GM10266 (cell line): ENCODE results near the gene ZNF652.

ENCODE experiments used
- DNase-seq: peaks from one replicate; pipeline ENCODE4 v3.0.0; 2012; ENCODE audit errors: extremely low spot score
- TF ChIP-seq, protein P1 (sequence below): IDR thresholded peaks from 2 replicates; pipeline ENCODE4 v1.5.1; 2012; ENCODE audit warnings: mild to moderate bottlenecking, low read depth; ENCODE audit not compliant: control insufficient read depth, insufficient read depth; ENCODE audit errors: missing control alignments

Gene ZNF652

DNA sequence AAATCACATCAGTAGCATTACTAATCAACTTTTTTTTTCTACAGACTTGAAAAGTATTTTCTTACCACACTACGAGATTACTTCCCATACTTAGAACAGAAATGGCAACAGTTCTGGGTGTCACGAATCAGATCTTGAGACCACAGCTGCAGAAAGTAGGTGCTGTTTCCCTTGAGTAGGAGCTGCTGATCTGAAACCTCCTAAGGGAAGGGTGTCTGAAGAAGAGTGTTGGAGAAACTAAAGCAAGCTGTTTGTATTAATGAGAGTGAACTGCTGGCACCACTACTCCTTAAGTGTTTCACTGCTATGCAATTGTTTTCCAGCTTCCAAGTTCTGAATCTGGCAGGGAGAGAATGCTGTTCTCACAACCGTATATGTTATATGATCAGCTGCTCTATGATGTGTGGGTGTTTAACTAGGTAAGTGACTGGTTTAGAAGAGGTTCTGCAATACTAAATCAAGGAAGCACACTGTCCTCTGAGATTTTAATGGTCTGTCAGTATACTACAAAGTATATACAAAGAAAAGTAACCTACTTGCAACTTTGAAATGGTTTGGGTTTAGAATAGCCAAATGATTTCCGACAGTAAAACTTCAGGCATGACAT is 3.3 kb downstream of the ZNF652 start:
- TF ChIP-seq, protein P1, sequence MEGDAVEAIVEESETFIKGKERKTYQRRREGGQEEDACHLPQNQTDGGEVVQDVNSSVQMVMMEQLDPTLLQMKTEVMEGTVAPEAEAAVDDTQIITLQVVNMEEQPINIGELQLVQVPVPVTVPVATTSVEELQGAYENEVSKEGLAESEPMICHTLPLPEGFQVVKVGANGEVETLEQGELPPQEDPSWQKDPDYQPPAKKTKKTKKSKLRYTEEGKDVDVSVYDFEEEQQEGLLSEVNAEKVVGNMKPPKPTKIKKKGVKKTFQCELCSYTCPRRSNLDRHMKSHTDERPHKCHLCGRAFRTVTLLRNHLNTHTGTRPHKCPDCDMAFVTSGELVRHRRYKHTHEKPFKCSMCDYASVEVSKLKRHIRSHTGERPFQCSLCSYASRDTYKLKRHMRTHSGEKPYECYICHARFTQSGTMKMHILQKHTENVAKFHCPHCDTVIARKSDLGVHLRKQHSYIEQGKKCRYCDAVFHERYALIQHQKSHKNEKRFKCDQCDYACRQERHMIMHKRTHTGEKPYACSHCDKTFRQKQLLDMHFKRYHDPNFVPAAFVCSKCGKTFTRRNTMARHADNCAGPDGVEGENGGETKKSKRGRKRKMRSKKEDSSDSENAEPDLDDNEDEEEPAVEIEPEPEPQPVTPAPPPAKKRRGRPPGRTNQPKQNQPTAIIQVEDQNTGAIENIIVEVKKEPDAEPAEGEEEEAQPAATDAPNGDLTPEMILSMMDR: no peak
- DNase-seq: peak; percentile 40

DNA sequence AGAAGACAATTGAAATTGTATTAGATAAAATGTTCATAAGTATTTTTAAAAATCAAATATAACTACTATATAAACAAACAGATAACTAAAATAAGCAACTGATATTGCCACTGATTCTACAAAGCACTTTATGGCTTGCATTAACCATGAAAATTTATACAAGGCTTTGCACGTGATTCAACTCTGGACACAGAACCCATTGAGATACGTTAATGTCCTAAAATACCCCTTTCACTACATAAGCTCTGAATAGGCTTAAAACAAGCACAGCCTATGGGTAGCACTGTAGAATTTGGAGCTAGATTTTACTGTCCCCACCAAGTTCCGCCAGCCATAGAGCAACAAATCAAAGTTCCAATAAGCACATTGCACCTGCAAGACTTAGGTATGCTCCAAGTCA is 4.5 kb downstream of the ZNF652 start:
- no peak for DNase-seq
- TF ChIP-seq, protein P1: no peak

DNA sequence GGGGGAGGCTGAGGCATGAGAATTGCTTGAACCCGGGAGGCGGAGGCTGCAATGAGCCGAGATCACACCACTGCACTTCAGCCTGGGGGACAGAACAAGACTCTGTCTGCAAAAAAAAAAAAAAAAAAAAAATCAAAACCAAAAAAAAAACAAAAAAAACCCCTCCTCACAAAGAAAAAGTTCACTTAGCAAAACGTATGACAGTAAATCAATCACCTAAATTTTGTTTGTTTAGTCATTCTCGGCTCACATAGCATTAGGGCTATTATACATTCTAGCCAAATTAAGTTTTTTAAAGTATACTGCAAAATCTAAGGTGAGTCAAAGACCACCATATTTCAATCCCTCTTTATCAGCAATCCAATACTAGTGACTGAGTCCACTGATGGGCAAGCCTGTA is 5.7 kb downstream of the ZNF652 start:
- no peak for DNase-seq
- TF ChIP-seq, protein P1: no peak

DNA sequence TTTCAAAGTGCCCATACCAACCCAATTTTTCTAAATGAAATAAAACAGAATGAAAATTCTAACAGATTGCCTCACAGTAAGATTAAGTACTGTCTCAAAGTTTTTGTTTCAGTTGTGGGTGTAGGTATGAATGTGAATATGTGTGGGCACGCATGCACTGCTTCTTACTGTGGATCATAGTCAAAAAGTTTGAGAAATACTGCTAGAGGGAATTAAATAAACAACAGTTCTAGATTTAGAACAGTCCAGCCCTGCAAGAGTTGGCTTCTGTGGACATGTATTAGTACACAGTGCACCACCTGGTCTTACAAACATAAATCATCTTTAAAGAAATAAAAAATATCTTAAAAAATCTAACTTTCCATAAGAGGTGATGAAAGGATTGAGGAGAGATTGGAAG is 8.4 kb downstream of the ZNF652 start:
- no peak for DNase-seq
- TF ChIP-seq, protein P1: no peak

DNA sequence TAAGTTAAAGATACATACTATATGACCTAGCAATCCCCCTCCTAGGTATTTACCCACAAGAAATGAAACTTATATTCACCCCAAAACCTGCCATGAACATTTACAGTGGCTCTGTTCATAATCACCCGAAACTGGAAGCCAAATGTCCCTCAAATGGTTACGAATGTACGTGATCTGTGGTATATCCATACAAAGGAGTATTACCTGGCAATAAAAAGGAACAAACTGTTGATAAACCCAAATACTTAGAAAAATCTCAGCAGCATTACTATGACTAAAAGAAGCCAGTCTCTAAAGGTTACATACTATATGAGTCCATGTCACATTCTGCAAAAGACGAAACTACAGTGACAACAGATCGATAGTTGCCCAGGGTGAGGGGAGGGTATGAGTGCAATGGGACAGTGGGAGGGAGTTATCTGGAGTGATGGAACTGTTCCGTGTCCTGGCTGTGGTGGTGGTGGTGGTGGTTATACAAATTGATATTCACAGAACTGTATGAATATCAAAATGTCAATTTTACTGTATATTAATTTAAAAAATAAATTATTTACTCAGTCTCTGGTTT is 9.4 kb downstream of the ZNF652 start:
- no peak for DNase-seq

DNA sequence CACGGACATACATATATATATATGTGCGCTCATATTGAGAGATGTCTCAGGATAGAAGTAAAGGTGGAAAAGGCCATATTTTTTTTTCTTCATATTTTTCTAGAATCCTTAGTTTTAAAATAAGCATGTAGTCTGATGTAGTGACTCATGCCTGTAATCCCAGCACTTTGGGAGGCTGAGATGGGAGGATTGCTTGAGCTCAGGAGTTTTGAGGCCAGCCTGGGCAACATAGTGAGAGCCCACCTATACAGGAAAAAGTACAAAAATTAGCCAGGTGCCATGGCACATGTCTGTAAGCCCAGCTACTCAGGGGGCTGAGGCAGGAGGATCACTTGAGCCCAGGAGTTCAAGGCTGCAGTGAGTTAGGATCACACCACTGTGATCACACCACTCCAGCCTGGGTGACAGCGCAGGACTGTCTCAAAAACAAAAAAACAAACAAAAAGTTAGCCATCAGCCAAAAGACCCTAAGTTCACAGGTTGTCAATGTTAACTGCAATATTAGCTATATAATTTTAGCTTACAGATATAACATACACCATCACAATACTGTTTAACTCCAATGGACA is 10.4 kb downstream of the ZNF652 start:
- no peak for DNase-seq
- TF ChIP-seq, protein P1: no peak

More for the DNA sequence above, 9.4 kb downstream of the ZNF652 start:
- TF ChIP-seq, protein P1: no peak

DNA sequence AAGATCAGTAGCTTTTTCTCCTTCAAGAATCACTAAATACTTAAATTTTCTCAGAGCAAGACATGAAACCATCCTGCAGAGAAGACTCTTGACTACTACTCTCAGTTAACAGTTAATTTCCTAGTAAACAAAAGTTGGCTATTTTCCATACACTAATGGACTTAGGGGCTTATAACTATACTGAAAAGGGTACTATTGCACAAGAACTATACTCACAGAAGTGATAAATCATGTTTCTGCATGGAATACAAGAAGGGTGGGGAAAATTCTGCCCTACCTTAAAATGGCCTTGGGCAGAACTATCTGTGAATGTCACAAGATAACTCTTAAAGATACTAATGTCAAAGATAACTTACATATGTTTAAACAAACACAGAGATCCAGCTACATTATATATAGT is 12.5 kb downstream of the ZNF652 start:
- TF ChIP-seq, protein P1: no peak
- DNase-seq: no peak
